Gastrocnemius medialis (tissue), 4 donors: Measurements from ENCODE around the gene TMTC2. TPM values are rescaled to one million over a fixed set of nuclear protein-coding genes. Genes with fewer than 3 reads are reported as not detected.

Experiments used
- ATAC-seq, 2 donors: fragments of 150-250 bp; one replicate each; pipeline ENCODE4 v1.9.1; 2016
- DNase-seq, 2 donors: peaks; one replicate each; pipeline ENCODE4 v3.0.0-alpha.2; 2019
- H3K27ac ChIP-seq, 4 donors: fragments of 200-600 bp; sonication (generic); 1 replicate in 1 of 4; 2 replicates in 3 of 4; pipeline ENCODE4 v1.5.1; 2016 to 2018; ENCODE audit warnings: mild to moderate bottlenecking in 2 of 4, moderate library complexity in 1 of 4
- H3K27me3 ChIP-seq, 3 donors: fragments of 200-600 bp; sonication (generic) in 2 of 3; 1 replicate in 1 of 3; 2 replicates in 2 of 3; pipeline versions ENCODE4 v1.5.1 to v1.6.0; 2016 to 2019; ENCODE audit warnings: mild to moderate bottlenecking in 1 of 3, moderate library complexity in 1 of 3
- H3K36me3 ChIP-seq, 2 donors: fragments of 200-600 bp; sonication (generic) in 1 of 2; one replicate each; pipeline ENCODE4 v1.5.1; 2017 to 2018
- H3K4me1 ChIP-seq, 2 donors: fragments of 200-600 bp; sonication (generic) in 1 of 2; one replicate each; pipeline ENCODE4 v1.5.1; 2016 to 2017; ENCODE audit warnings: mild to moderate bottlenecking in 2 of 2
- H3K4me3 ChIP-seq, 4 donors: fragments of 200-600 bp; sonication (generic) in 3 of 4; 1 replicate in 1 of 4; 2 replicates in 3 of 4; pipeline ENCODE4 v1.5.1; 2016 to 2019; ENCODE audit warnings: mild to moderate bottlenecking in 2 of 4
- H3K9me3 ChIP-seq, 3 donors: fragments of 200-600 bp; sonication (generic) in 2 of 3; 1 replicate in 1 of 3; 2 replicates in 2 of 3; pipeline ENCODE4 v1.5.1; 2016 to 2019
- CTCF ChIP-seq, 5 experiments: fragments of 450-650 bp in 3 of 5; fragments of 200-600 bp in 2 of 5; sonication (generic) in 2 of 5; IDR thresholded peaks in 4 of 5; conservative IDR thresholded peaks in 1 of 5; 1 replicate in 4 of 5; 2 replicates in 1 of 5; pipeline ENCODE4 v1.5.1; 2016 to 2019; ENCODE audit warnings: antibody characterized with exemption in 5 of 5, mild to moderate bottlenecking in 3 of 5, moderate library complexity in 3 of 5
- POLR2A ChIP-seq, 2 donors: fragments of 450-650 bp; IDR thresholded peaks; one replicate each; pipeline ENCODE4 v1.6.1; 2017; ENCODE audit warnings: antibody characterized with exemption in 2 of 2, mild to moderate bottlenecking in 2 of 2, moderate library complexity in 2 of 2
- in situ Hi-C, 4 donors: fragments of 200-750 bp; cut with MboI; loops; one replicate each; pipeline versions ENCODE4 v1.15.0 to v1.8.0; 2017; ENCODE audit warnings: low sequenced_read_pairs in 4 of 4
- intact Hi-C: fragments of 100-400 bp; cut with DNase I; formaldehyde crosslinking; loops from one replicate; pipeline ENCODE4 v1.15.1; 2023; ENCODE audit warnings: low total_unique reads
- total RNA-seq, 4 donors: library from RNA; depleted of rRNA; stranded (reverse); fragments of >200 nt; gene quantifications; one replicate each; pipeline versions ENCODE4 v1.1.0 to v1.2.3, GENCODE V29; 2016

Gene TMTC2
- total RNA-seq, 4 donors from 2014 or later: 1.6 to 2.5 (median 1.9) TPM

GRCh38 chr12:82695531-82695930 is 8.8 kb downstream of the TMTC2 start:
- H3K36me3 ChIP-seq: no peaks in the 10 kb centered on the region
- H3K9me3 ChIP-seq: no peaks in the 10 kb centered on the region
- no peak overlapping the region for H3K4me3 ChIP-seq
- in situ Hi-C loops (no loop called here), intact Hi-C loops (no loop called here)
- no peak overlapping the region for H3K27ac ChIP-seq
- ATAC-seq (no peak), DNase-seq (no peak)
- no peaks in the 10 kb centered on the region for H3K4me1 ChIP-seq
- H3K27me3 ChIP-seq: no peaks in the 10 kb centered on the region
- no peak for TF ChIP-seq POLR2A (IDR thresholded peaks at IDR 0.05)
- TF ChIP-seq CTCF (IDR thresholded peaks at IDR 0.05 in 4 of 5, conservative IDR thresholded peaks at IDR 0.05 in 1 of 5): no peak

GRCh38 chr12:82696543-82696942 is 9.8 kb downstream of the TMTC2 start:
- Histone ChIP-seq H3K36me3 (no peaks in the 10 kb centered on the region), H3K9me3 (no peaks in the 10 kb centered on the region), H3K27me3 (no peaks in the 10 kb centered on the region), H3K4me1 (no peaks in the 10 kb centered on the region), H3K27ac (no peak overlapping the region), H3K4me3 (no peak overlapping the region)
- DNase-seq: no peak
- no peak for ATAC-seq
- in situ Hi-C loops (no loop called here), intact Hi-C loops (no loop called here)
- no peak for TF ChIP-seq POLR2A (IDR thresholded peaks at IDR 0.05)

GRCh38 chr12:82698708-82699564 is 12.2 kb downstream of the TMTC2 start:
- Histone ChIP-seq H3K9me3 (no peaks in the 10 kb centered on the region), H3K4me3 (no peak overlapping the region), H3K27me3 (no peaks in the 10 kb centered on the region), H3K36me3 (no peaks in the 10 kb centered on the region), H3K4me1 (no peaks in the 10 kb centered on the region), H3K27ac (no peak overlapping the region)
- intact Hi-C loops (no loop called here), in situ Hi-C loops (no loop called here)
- ATAC-seq (no peak), DNase-seq (no peak)
- TF ChIP-seq POLR2A (IDR thresholded peaks at IDR 0.05): no peak
- no peak for TF ChIP-seq CTCF (IDR thresholded peaks at IDR 0.05 in 4 of 5, conservative IDR thresholded peaks at IDR 0.05 in 1 of 5)

GRCh38 chr12:82705774-82706173 is 19.1 kb downstream of the TMTC2 start:
- H3K27ac ChIP-seq: no peak overlapping the region

More at GRCh38 chr12:82705774-82706173, 19.1 kb downstream of the TMTC2 start:
- intact Hi-C loops: no loop called here
- H3K9me3 ChIP-seq: no peaks in the 10 kb centered on the region
- DNase-seq (no peak), ATAC-seq (no peak)
- no peak overlapping the region for H3K4me3 ChIP-seq
- H3K4me1 ChIP-seq: no peaks in the 10 kb centered on the region
- H3K27me3 ChIP-seq: no peaks in the 10 kb centered on the region
- H3K36me3 ChIP-seq: no peaks in the 10 kb centered on the region
- no peak for TF ChIP-seq POLR2A (IDR thresholded peaks at IDR 0.05)
- no peak for TF ChIP-seq CTCF (IDR thresholded peaks at IDR 0.05 in 4 of 5, conservative IDR thresholded peaks at IDR 0.05 in 1 of 5)
- in situ Hi-C loops: no loop called here
